SK-N-SH treated with all-trans-retinoic acid at 6 μM for 48 hours (cell line): ENCODE results near the gene CCL25.

Source experiments
- ATAC-seq: fragments of 200-7000 bp; cut with Tn5 transposase; 3 replicates; pipeline ENCODE4 v1.9.1; 2020; ENCODE audit warnings: mild to moderate bottlenecking, moderate library complexity
- ARNTL ChIP-seq: fragments of 450-650 bp; formaldehyde crosslinking; IDR thresholded peaks from 2 replicates; pipeline ENCODE4 v1.5.0; 2020; ENCODE audit warnings: low read depth, mild to moderate bottlenecking, moderate library complexity, borderline replicate concordance
- BACH2 ChIP-seq: fragments of 250-450 bp; sonication (Bioruptor Pico); IDR thresholded peaks from 2 replicates; pipeline ENCODE4 v1.9.0; 2021; ENCODE audit warnings: mild to moderate bottlenecking, borderline replicate concordance
- CREB5 ChIP-seq: fragments of 250-450 bp; sonication (Bioruptor Pico); IDR thresholded peaks from 2 replicates; pipeline ENCODE4 v1.5.1; 2020; ENCODE audit warnings: low read depth, mild to moderate bottlenecking, moderate library complexity
- CSDC2 ChIP-seq: fragments of 250-450 bp; sonication (Bioruptor Pico); IDR thresholded peaks from 2 replicates; pipeline ENCODE4 v1.5.0; 2020; ENCODE audit warnings: mild to moderate bottlenecking, moderate library complexity
- CSRNP3 ChIP-seq: fragments of 250-450 bp; sonication (Bioruptor Pico); IDR thresholded peaks from 2 replicates; pipeline ENCODE4 v1.5.1; 2021; ENCODE audit warnings: mild to moderate bottlenecking, moderate library complexity
- ESRRG ChIP-seq: fragments of 250-450 bp; sonication (Bioruptor Pico); IDR thresholded peaks from 2 replicates; pipeline ENCODE4 v1.6.1; 2021; ENCODE audit warnings: mild to moderate bottlenecking
- GLIS3 ChIP-seq: fragments of 250-450 bp; sonication (Bioruptor Pico); IDR thresholded peaks from 2 replicates; pipeline ENCODE4 v1.5.0; 2020; ENCODE audit warnings: mild to moderate bottlenecking, moderate library complexity
- ISL1 ChIP-seq: fragments of 250-450 bp; sonication (Bioruptor Pico); IDR thresholded peaks from 2 replicates; pipeline ENCODE4 v2.1.2; 2022; ENCODE audit warnings: mild to moderate bottlenecking, moderate library complexity
- OSR1 ChIP-seq: fragments of 250-450 bp; sonication (Bioruptor Pico); IDR thresholded peaks from 2 replicates; pipeline ENCODE4 v1.8.0; 2022; ENCODE audit warnings: moderate library complexity, mild to moderate bottlenecking, inconsistent platforms
- PATZ1 ChIP-seq: fragments of 250-450 bp; sonication (Bioruptor Pico); IDR thresholded peaks from 2 replicates; pipeline ENCODE4 v1.8.0; 2020; ENCODE audit warnings: mild to moderate bottlenecking, moderate library complexity, borderline replicate concordance
- POU6F1 ChIP-seq: fragments of 250-450 bp; sonication (Bioruptor Pico); IDR thresholded peaks from 2 replicates; pipeline ENCODE4 v1.8.0; 2021; ENCODE audit warnings: low read depth, mild to moderate bottlenecking, moderate library complexity, borderline replicate concordance
- PPARA ChIP-seq: fragments of 250-450 bp; sonication (Bioruptor Pico); IDR thresholded peaks from 2 replicates; pipeline ENCODE4 v1.5.0; 2020; ENCODE audit warnings: mild to moderate bottlenecking, borderline replicate concordance
- RARB ChIP-seq: fragments of 250-450 bp; sonication (Bioruptor Pico); IDR thresholded peaks from 2 replicates; pipeline ENCODE4 v1.8.0; 2021; ENCODE audit warnings: mild to moderate bottlenecking, moderate library complexity
- SNAI2 ChIP-seq: fragments of 250-450 bp; sonication (Bioruptor Pico); IDR thresholded peaks from 2 replicates; pipeline ENCODE4 v1.5.0; 2020; ENCODE audit warnings: mild to moderate bottlenecking, moderate library complexity
- TCF4 ChIP-seq: fragments of 250-450 bp; sonication (Bioruptor Pico); IDR thresholded peaks from 2 replicates; pipeline ENCODE4 v1.8.0; 2021; ENCODE audit warnings: mild to moderate bottlenecking, moderate library complexity, borderline replicate concordance
- TOX ChIP-seq: fragments of 250-450 bp; sonication (Bioruptor Pico); IDR thresholded peaks from 2 replicates; pipeline ENCODE4 v1.8.0; 2021; ENCODE audit warnings: mild to moderate bottlenecking, moderate library complexity, borderline replicate concordance
- TSHZ2 ChIP-seq: fragments of 250-450 bp; sonication (Bioruptor Pico); IDR thresholded peaks from 2 replicates; pipeline ENCODE4 v1.5.0; 2020; ENCODE audit warnings: mild to moderate bottlenecking, moderate library complexity
- ZFP3 ChIP-seq: fragments of 250-450 bp; sonication (Bioruptor Pico); IDR thresholded peaks from 2 replicates; pipeline ENCODE4 v1.5.0; 2020; ENCODE audit warnings: mild to moderate bottlenecking, moderate library complexity
- ZFP30 ChIP-seq: fragments of 450-650 bp; formaldehyde crosslinking; IDR thresholded peaks from 2 replicates; pipeline ENCODE4 v1.5.0; 2022; ENCODE audit warnings: mild to moderate bottlenecking, moderate library complexity
- ZNF565 ChIP-seq: fragments of 450-650 bp; formaldehyde crosslinking; conservative IDR thresholded peaks from 2 replicates; pipeline ENCODE4 v1.5.0; 2020; ENCODE audit warnings: low read depth, mild to moderate bottlenecking, moderate library complexity
- ZNF8 ChIP-seq: fragments of 450-650 bp; formaldehyde crosslinking; IDR thresholded peaks from 2 replicates; pipeline ENCODE4 v1.5.0; 2020; ENCODE audit warnings: mild to moderate bottlenecking, moderate library complexity

Gene CCL25

GRCh38 chr19:8044018-8044417 is 8.5 kb upstream of the CCL25 start:
- no peak for TF ChIP-seq PATZ1 (CRISPR knock-in tag)
- TF ChIP-seq SNAI2, result no peak
- no peak for TF ChIP-seq TSHZ2 (CRISPR knock-in tag)
- no peak for TF ChIP-seq ISL1 (CRISPR knock-in tag)
- no peak for TF ChIP-seq ZNF565 (CRISPR knock-in tag)
- TF ChIP-seq GLIS3 (CRISPR knock-in tag), result no peak
- no peak for TF ChIP-seq ESRRG (CRISPR knock-in tag)
- no peak for TF ChIP-seq BACH2 (CRISPR knock-in tag)
- no peak for TF ChIP-seq ZFP30 (CRISPR knock-in tag)
- no peak for TF ChIP-seq ZFP3 (CRISPR knock-in tag)
- TF ChIP-seq RARB (CRISPR knock-in tag), result no peak
- no peak for ATAC-seq

GRCh38 chr19:8045872-8046568 is 6.5 kb upstream of the CCL25 start:
- TF ChIP-seq RARB (CRISPR knock-in tag) (no peak), SNAI2 (no peak), PATZ1 (CRISPR knock-in tag) (no peak), CREB5 (no peak), ZFP3 (CRISPR knock-in tag) (no peak), POU6F1 (CRISPR knock-in tag) (no peak), PPARA (no peak), GLIS3 (CRISPR knock-in tag) (no peak), ZNF8 (CRISPR knock-in tag) (no peak), ZFP30 (CRISPR knock-in tag) (no peak), TCF4 (CRISPR knock-in tag) (no peak), TSHZ2 (CRISPR knock-in tag) (no peak), ZNF565 (CRISPR knock-in tag) (no peak), CSRNP3 (no peak), CSDC2 (no peak), TOX (CRISPR knock-in tag) (no peak), OSR1 (CRISPR knock-in tag) (no peak), ARNTL (CRISPR knock-in tag) (no peak)

More at GRCh38 chr19:8045872-8046568, 6.5 kb upstream of the CCL25 start:
- ATAC-seq, result no peak
